ENCODE measurements around the gene MOV10L1. TPM values are rescaled to one million over a fixed set of nuclear protein-coding genes. Genes with fewer than 3 reads are reported as not detected.

The MOV10L1 gene
- total RNA-seq (0.38 TPM), polyA plus RNA-seq (ENCODE audit: insufficient read depth, low read depth, low replicate concordance) (0.62 TPM)
- long read RNA-seq, donor 1, result 0 reads
- long read RNA-seq, donor 2, result 0 reads
- long read RNA-seq, donor 3, result 0 reads
- long read RNA-seq, donor 4, result 0 reads
- long read RNA-seq, donor 5, result 0 reads
- long read RNA-seq, donor 6, result 0 reads
- long read RNA-seq, donor 7, partial matches to known transcripts, result 0 of 1 reads
- long read RNA-seq, donor 7, other reads (novel, unspliced or antisense), result 1 of 1 reads
- long read RNA-seq, donor 8, result 0 reads
- long read RNA-seq, donor 9, result 0 reads
- long read RNA-seq, donor 10, result 0 reads

DNA sequence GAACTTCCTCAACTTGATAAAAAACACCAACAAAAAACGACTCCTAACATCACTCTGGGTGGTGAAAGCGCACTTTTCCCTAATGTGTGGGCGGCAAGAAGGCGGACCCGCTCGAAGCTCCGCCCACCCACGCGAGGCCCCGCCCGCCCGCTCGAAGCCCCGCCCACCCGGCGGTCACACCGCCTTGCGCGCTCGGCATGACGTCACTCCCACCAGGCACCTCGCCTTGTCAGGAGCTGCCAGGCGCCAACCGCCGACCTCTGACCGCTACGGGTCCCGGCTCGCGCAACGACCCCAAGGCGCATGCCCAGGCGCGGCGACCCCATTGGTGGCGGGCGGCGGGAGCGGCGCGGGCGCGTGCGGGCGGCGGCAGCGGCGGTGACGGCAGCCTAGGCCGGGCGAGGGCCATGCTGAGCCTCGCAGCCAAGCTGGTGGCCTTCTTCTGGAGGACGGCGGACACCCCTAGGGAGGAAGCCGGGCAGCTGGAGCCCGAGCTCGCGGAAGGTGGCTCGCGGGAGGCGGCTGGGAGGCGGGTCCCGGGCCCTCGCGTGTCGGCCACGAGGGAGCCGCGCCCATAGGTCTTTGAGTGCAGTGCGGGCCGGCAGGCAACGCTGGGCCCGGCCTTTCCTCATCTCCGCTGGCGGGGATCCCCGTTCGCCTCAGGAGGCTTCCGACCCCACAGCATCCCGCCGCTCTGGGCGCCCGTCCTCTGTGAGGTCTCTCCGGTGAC is at the start of gene MOV10L1:
TSS of gene MOV10L1 (plus strand) at position 325 of the 730 bp plus-strand sequence. CDS start at position 408, 83 bp downstream.
- DNase-seq, result peak in 2 of 5 donors; percentile 44 to 60
- intact Hi-C loops (cut with DNase I), result no loop called here

DNA sequence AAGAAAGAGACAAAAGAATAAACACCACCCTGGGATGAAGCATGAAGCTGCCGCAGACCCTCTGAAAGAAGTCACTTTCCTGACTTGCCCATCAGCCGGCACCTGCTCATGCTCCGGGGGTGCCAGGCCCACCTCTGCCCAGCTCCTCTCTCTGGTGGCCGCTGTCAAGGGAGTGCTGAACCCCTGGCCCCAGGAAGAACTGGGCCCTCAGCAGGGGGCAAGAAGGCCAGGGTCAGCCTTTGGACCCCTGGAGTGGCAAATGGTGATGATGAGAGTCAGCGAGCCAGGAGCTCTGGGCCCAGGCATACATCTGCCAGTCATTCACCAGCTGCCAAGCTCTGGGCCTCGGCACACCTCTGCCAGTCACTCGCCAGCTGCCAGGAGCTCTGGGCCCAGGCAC is 49.1 kb upstream of the MOV10L1 start:
- H3K27ac ChIP-seq (ENCODE audit: low read depth in 2 of 2, low read length in 2 of 2), result no peak overlapping the region
- no peaks in the 10 kb centered on the region for H3K27me3 ChIP-seq (ENCODE audit: control insufficient read depth, insufficient read depth, low read length)
- intact Hi-C loops (cut with DNase I), result no loop called here
- peak in 1 of 5 donors; percentile 36 for DNase-seq
- TF ChIP-seq, protein P1, sequence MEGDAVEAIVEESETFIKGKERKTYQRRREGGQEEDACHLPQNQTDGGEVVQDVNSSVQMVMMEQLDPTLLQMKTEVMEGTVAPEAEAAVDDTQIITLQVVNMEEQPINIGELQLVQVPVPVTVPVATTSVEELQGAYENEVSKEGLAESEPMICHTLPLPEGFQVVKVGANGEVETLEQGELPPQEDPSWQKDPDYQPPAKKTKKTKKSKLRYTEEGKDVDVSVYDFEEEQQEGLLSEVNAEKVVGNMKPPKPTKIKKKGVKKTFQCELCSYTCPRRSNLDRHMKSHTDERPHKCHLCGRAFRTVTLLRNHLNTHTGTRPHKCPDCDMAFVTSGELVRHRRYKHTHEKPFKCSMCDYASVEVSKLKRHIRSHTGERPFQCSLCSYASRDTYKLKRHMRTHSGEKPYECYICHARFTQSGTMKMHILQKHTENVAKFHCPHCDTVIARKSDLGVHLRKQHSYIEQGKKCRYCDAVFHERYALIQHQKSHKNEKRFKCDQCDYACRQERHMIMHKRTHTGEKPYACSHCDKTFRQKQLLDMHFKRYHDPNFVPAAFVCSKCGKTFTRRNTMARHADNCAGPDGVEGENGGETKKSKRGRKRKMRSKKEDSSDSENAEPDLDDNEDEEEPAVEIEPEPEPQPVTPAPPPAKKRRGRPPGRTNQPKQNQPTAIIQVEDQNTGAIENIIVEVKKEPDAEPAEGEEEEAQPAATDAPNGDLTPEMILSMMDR (IDR thresholded peaks at IDR 0.05; ENCODE audit: borderline replicate concordance, extremely low read depth, insufficient read depth), result no peak
- H3K9me3 ChIP-seq (ENCODE audit: control insufficient read depth in 2 of 3, insufficient read depth in 1 of 3, low read length in 3 of 3), result peaks cover 0 to 4% (median 0%) of the 10 kb centered on the region in 3 donors
- no peak for FAIRE-seq
- H3K9ac ChIP-seq (ENCODE audit: low read length in 3 of 3), result no peak overlapping the region
- H3K4me3 ChIP-seq (ENCODE audit: low read length in 3 of 3), result no peak overlapping the region
- no peaks in the 10 kb centered on the region for H3K4me1 ChIP-seq (ENCODE audit: control insufficient read depth in 2 of 3, insufficient read depth in 2 of 3, low read depth in 1 of 3, low read length in 3 of 3)
- no peaks in the 10 kb centered on the region for H3K36me3 ChIP-seq (ENCODE audit: control insufficient read depth in 2 of 3, insufficient read depth in 3 of 3, low read length in 3 of 3)

More for the DNA sequence above, at the start of gene MOV10L1:
- H3K9me3 ChIP-seq (ENCODE audit: control insufficient read depth in 2 of 3, insufficient read depth in 1 of 3, low read length in 3 of 3), result no peaks in the 10 kb centered on the region
- H3K4me3 ChIP-seq (ENCODE audit: low read length in 3 of 3), result no peak within 1 kb of the TSS
- no peak within 1 kb of the TSS for H3K9ac ChIP-seq (ENCODE audit: low read length in 3 of 3)
- TF ChIP-seq, protein P1 (IDR thresholded peaks at IDR 0.05; ENCODE audit: borderline replicate concordance, extremely low read depth, insufficient read depth), result no peak
- H3K27ac ChIP-seq (ENCODE audit: low read depth in 2 of 2, low read length in 2 of 2), result no peak within 1 kb of the TSS
- no peaks in the 10 kb centered on the region for H3K4me1 ChIP-seq (ENCODE audit: control insufficient read depth in 2 of 3, insufficient read depth in 2 of 3, low read depth in 1 of 3, low read length in 3 of 3)
- no peak for FAIRE-seq
- no peaks in the 10 kb centered on the region for H3K36me3 ChIP-seq (ENCODE audit: control insufficient read depth in 2 of 3, insufficient read depth in 3 of 3, low read length in 3 of 3)
- peaks cover 2% of the 10 kb centered on the region for H3K27me3 ChIP-seq (ENCODE audit: control insufficient read depth, insufficient read depth, low read length)

DNA sequence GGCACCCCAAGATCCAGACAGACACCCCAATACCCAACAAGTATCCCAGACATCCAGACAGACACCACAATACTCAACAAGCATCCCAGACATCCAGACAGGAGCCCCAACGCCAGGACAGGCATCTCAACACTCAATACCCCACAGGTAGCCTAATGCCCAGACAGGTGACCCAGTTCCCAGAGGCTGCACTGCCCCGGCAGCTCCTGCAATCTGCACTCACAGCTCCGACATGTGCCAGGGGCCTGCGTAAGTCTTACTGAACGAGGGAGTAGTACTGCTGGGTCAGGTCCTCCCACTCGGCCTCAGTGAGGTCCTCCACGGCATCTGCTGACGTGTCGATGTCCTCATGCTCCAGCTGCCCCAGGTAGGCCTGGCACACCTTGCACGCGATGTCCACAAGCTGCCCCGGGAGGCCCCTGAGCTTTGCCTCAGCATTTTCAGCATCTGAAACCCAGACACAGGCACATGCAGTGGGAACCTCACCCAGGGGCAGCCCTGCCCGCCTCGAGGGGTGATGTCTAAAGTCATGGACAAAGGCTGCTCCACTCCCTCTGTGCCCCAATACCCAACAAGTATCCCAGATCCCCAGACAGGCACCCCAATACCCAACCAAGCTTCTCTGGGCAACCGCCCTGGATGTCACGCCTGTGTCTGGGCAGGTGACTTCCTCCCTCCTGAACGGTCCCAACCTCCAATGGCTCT is 48.3 kb upstream of the MOV10L1 start:
- H3K9ac ChIP-seq (ENCODE audit: low read length in 3 of 3), result no peak overlapping the region
- H3K36me3 ChIP-seq (ENCODE audit: control insufficient read depth in 2 of 3, insufficient read depth in 3 of 3, low read length in 3 of 3), result no peaks in the 10 kb centered on the region
- peaks cover 0 to 4% (median 0%) of the 10 kb centered on the region in 3 donors for H3K9me3 ChIP-seq (ENCODE audit: control insufficient read depth in 2 of 3, insufficient read depth in 1 of 3, low read length in 3 of 3)
- TF ChIP-seq, protein P1 (IDR thresholded peaks at IDR 0.05; ENCODE audit: borderline replicate concordance, extremely low read depth, insufficient read depth), result no peak
- H3K27me3 ChIP-seq (ENCODE audit: control insufficient read depth, insufficient read depth, low read length), result no peaks in the 10 kb centered on the region
- no peak overlapping the region for H3K4me3 ChIP-seq (ENCODE audit: low read length in 3 of 3)
- H3K27ac ChIP-seq (ENCODE audit: low read depth in 2 of 2, low read length in 2 of 2), result no peak overlapping the region
- H3K4me1 ChIP-seq (ENCODE audit: control insufficient read depth in 2 of 3, insufficient read depth in 2 of 3, low read depth in 1 of 3, low read length in 3 of 3), result no peaks in the 10 kb centered on the region
- FAIRE-seq (no peak), DNase-seq (peak in 2 of 5 donors; percentile 22 to 47)
- intact Hi-C loops (cut with DNase I), result no loop called here

Data from kidney (tissue), 22 donors.